Lower lobe of right lung (tissue), 2 donors: Measurements from ENCODE around the gene STRA8. TPM values are rescaled to one million over a fixed set of nuclear protein-coding genes. Genes with fewer than 3 reads are reported as not detected.
"Not testable (repeated sequence)": the region's sequence is repeated elsewhere in the genome, so short reads cannot be mapped to it uniquely, and the experiment has no call there.

Experiments used
- ATAC-seq, 2 donors: fragments of 200-7000 bp; cut with Tn5 transposase; one replicate each; pipeline ENCODE4 v1.9.1; 2020 to 2022; ENCODE audit warnings: mild to moderate bottlenecking in 2 of 2, moderate library complexity in 2 of 2
- DNase-seq: peaks from one replicate; pipeline ENCODE4 v3.0.0-alpha.2; 2020
- H3K27ac ChIP-seq: fragments of 200-600 bp; one replicate; pipeline ENCODE4 v1.8.0; 2022
- H3K27me3 ChIP-seq: fragments of 200-600 bp; one replicate; pipeline ENCODE4 v1.8.0; 2022; ENCODE audit warnings: low read depth
- H3K36me3 ChIP-seq: fragments of 200-600 bp; one replicate; pipeline ENCODE4 v1.8.0; 2022; ENCODE audit warnings: mild to moderate bottlenecking
- H3K4me1 ChIP-seq: fragments of 200-600 bp; one replicate; pipeline ENCODE4 v1.8.0; 2022
- H3K4me3 ChIP-seq: fragments of 200-600 bp; one replicate; pipeline ENCODE4 v1.8.0; 2022; ENCODE audit warnings: mild to moderate bottlenecking
- H3K9me3 ChIP-seq: fragments of 200-600 bp; one replicate; pipeline ENCODE4 v1.8.0; 2022
- intact Hi-C: fragments of 100-400 bp; cut with DNase I; formaldehyde crosslinking; loops from one replicate; pipeline ENCODE4 v1.11.0; 2022
- total RNA-seq: library from RNA; stranded (reverse); fragmentation: NEBNext Ultra II Directional; extraction: Animal tissue kit (Norgen Biotek cat#: 25700); gene quantifications from one replicate; pipeline ENCODE4 v1.2.1, GENCODE V29; 2021
- TF ChIP-seq, protein P1 (sequence below): fragments of 200-600 bp; IDR thresholded peaks from one replicate; pipeline ENCODE4 v1.8.0; 2022; ENCODE audit warnings: antibody characterized with exemption, mild to moderate bottlenecking
- donor health status: DM: no; HTN: yes; CAD: no; lungs with severe emphysema.

STRA8 gene
- total RNA-seq, 1 donor from 2014 or later = not detected

DNA sequence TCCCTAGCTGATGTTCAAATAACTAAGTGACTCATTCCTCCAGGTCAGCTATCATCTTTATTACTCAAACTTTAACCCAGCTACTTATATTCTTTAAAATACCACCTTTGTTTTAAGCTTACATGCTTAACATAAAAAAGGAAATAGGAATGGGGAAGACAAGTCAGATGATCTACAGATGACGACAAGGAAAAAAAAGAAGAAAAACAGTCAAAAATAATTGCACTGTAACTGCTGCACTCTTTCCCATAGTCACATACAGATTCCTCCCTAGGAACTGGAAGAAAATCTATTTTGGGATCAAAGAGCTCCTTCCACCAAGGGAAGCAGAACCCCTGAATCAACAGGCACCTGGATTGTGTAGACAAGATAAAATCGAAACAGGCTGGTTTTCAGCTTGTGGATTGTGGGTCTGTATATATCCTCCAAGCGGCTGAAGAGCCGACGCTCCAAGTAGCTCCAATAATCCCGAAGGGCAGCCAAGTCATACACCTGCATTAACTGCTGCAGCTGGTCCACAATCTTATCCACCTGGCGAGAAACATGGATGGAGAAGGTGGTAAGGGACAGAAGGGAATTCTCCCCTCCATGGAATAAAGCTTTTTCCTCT lies 24.3 kb upstream of the STRA8 start:
- Histone ChIP-seq H3K9me3 (no peaks in the 10 kb centered on the region), H3K27ac (no peak overlapping the region), H3K4me3 (no peak overlapping the region), H3K4me1 (peaks cover 55% of the 10 kb centered on the region), H3K27me3 (no peaks in the 10 kb centered on the region), H3K36me3 (peaks cover 17% of the 10 kb centered on the region)
- TF ChIP-seq, protein P1, sequence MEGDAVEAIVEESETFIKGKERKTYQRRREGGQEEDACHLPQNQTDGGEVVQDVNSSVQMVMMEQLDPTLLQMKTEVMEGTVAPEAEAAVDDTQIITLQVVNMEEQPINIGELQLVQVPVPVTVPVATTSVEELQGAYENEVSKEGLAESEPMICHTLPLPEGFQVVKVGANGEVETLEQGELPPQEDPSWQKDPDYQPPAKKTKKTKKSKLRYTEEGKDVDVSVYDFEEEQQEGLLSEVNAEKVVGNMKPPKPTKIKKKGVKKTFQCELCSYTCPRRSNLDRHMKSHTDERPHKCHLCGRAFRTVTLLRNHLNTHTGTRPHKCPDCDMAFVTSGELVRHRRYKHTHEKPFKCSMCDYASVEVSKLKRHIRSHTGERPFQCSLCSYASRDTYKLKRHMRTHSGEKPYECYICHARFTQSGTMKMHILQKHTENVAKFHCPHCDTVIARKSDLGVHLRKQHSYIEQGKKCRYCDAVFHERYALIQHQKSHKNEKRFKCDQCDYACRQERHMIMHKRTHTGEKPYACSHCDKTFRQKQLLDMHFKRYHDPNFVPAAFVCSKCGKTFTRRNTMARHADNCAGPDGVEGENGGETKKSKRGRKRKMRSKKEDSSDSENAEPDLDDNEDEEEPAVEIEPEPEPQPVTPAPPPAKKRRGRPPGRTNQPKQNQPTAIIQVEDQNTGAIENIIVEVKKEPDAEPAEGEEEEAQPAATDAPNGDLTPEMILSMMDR = no peak
- DNase-seq (no peak), ATAC-seq (no peak)
- intact Hi-C loops = no loop called here

DNA sequence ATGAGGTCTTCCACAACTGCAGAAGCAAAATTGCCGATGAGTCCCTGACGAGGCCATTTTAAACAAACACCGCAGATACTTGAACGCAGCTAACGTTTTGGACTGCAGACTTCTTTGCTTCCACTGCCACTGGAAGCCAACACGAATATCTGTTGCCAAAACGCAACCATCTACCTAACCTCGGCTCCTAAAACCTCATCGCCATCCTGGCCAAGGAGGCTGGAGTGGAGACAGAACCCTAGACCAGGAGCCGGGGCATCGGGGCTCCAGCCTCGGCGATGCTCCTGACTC lies 22.8 kb upstream of the STRA8 start:
- Histone ChIP-seq H3K27ac (peak overlapping the region; percentile 96), H3K27me3 (no peaks in the 10 kb centered on the region), H3K4me1 (peaks cover 45% of the 10 kb centered on the region), H3K9me3 (no peaks in the 10 kb centered on the region), H3K4me3 (peak overlapping the region; percentile 84), H3K36me3 (peaks cover 2% of the 10 kb centered on the region)
- DNase-seq (no peak), ATAC-seq (peak in 1 of 2 donors; percentile 1)
- TF ChIP-seq, protein P1 = no peak
- intact Hi-C loops = no loop called here

DNA sequence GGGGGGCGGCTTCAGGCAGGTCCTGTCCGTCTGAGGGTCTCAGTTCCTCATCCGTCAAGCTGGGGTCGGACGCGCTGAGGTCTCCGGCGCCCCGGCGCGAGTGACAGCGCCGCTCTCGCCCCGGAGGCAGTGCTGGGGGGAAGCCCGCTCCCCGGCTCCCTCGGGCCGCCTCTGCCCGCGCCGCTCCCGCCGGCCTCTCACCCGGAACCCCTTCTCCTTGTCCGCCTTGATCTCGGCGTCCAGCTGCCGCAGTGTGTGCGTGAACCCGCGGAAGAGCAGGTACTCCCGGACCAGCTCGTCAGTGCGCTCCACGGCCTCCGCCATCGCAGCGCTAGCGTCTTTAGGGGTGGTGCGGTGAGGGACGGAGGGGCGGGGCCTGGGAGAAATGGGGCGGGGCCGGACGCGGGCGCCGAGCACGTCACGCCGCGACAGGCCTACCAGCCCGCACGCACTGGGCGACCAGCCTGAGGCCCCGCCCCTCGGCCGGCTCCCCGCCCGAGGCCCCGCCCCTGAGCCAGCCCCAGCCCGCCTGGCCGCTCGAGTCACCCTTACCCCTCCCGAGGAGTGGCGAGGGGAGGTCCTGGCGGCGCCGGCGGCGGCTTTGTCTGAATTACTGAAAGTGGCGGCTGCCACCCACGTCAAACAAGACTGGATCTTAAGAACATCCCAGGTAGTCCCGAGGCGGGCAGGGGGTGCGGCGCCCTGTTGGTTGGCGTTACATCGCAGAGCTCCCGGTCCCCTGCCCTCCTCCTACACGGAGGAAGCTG lies 22.3 kb upstream of the STRA8 start, which contains the start of gene WDR91:
Gene WDR91, minus strand, starts transcription at position 348 of the 767 bp plus-strand sequence. Its CDS starts 24 bp downstream, at position 324.
- Histone ChIP-seq H3K27ac (peak within 1 kb of the TSS; percentile 96), H3K9me3 (no peaks in the 10 kb centered on the region), H3K27me3 (no peaks in the 10 kb centered on the region), H3K4me3 (peak within 1 kb of the TSS; percentile 84), H3K4me1 (peaks cover 41% of the 10 kb centered on the region), H3K36me3 (no peaks in the 10 kb centered on the region)
- TF ChIP-seq, protein P1 = no peak
- ATAC-seq (peak; percentile 98 to 99), DNase-seq (peak; percentile 96)
- intact Hi-C loops = no loop called here

DNA sequence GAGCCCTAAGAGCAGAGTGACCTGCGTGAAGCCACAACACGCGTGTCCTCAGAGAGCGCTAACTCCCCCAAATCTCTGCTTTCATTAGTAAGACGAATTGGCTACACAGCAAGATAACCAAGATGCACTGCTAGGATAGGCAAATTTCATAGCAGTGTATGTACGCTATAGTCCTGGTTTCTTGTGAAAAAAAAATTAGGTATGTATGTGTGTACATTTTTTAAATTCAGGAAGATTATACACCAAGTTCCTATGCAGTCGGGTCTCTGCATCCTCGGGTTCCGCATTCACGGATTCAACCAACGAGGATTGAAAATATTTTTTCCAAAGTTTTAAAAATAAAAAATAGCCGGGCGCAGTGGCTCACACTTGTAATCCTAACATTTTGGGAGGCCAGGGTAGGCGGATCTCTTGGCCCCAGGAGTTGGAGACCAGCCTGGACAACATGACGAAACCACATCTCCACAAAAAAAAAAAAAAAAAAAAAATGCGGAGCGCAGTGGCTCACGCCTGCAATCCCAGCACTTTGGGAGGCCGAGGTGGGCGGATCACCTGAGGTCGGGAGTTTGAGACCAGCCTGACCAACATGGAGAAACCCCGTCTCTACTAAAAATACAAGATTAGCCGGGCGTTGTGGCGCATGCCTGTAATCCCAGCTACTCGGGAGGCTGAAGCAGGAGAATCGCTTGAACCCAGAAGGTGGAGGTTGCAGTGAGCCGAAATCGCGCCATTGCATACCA lies 21.5 kb upstream of the STRA8 start:
- ATAC-seq = peak in 1 of 2 donors; percentile 15
- intact Hi-C loops, H3K36me3 ChIP-seq, H3K27me3 ChIP-seq, DNase-seq, H3K9me3 ChIP-seq: not testable (repeated sequence)
- peak overlapping the region; percentile 96 for H3K27ac ChIP-seq
- peak overlapping the region; percentile 84 for H3K4me3 ChIP-seq
- peaks cover 36% of the 10 kb centered on the region for H3K4me1 ChIP-seq

DNA sequence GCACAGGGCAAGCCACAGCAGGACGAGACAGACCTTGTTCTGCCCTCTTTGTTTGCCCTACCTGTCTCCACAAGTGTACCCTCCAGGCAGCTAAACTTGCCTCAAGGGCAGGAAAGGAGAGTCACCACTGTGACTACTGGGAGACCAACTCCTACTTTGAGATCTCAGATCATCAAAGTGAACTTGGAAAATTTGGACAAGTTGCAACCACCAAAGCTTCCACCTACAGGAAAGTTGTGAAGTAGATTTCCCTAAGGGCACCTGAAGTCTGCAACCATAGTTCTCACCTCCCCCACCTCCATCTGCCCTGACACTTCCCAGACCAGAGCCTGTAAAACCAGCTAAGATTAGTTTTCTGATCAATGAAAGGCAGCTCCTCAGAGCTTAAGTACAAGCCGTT lies 19.8 kb upstream of the STRA8 start:
- no peaks in the 10 kb centered on the region for H3K36me3 ChIP-seq
- ATAC-seq = no peak
- no peaks in the 10 kb centered on the region for H3K9me3 ChIP-seq
- H3K27me3 ChIP-seq = no peaks in the 10 kb centered on the region
- H3K4me3 ChIP-seq = no peak overlapping the region
- no peak for DNase-seq
- TF ChIP-seq, protein P1 = no peak
- intact Hi-C loops = no loop called here
- peaks cover 19% of the 10 kb centered on the region for H3K4me1 ChIP-seq
- H3K27ac ChIP-seq = no peak overlapping the region

DNA sequence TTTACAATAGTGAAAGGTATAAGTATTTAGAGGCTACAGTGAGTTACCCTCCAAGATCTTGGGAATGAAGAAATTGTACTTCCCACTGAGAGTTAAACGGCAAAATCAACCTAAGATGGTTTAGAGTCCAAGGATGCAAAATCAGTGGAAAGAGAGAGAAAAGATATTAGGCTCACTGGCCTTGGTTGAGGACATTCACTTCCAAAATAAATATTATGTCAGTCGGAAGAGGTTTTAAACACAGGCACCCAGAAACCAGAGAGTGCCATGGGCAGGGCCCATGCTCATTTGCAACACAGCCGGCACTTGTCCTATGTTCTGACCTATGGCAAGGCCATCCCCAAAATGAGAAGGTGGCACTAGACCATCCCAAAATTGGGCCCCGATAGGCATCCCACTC lies 18.5 kb upstream of the STRA8 start:
- TF ChIP-seq, protein P1 = no peak
- ATAC-seq = no peak
- no peak overlapping the region for H3K27ac ChIP-seq

More for the DNA sequence above, 18.5 kb upstream of the STRA8 start:
- Histone ChIP-seq H3K36me3 (no peaks in the 10 kb centered on the region), H3K4me1 (peaks cover 6% of the 10 kb centered on the region), H3K9me3 (no peaks in the 10 kb centered on the region), H3K27me3 (no peaks in the 10 kb centered on the region), H3K4me3 (no peak overlapping the region)
- intact Hi-C loops = no loop called here
- DNase-seq = no peak
